GM21529 (cell line): ENCODE data around the gene B3GNT5.

ENCODE experiments used
- ATAC-seq: cut with Tn5 transposase; IDR thresholded peaks from one replicate; pipeline ENCODE4 v1.9.1; 2021; ENCODE audit not compliant: unreplicated experiment

B3GNT5 gene, protein sequence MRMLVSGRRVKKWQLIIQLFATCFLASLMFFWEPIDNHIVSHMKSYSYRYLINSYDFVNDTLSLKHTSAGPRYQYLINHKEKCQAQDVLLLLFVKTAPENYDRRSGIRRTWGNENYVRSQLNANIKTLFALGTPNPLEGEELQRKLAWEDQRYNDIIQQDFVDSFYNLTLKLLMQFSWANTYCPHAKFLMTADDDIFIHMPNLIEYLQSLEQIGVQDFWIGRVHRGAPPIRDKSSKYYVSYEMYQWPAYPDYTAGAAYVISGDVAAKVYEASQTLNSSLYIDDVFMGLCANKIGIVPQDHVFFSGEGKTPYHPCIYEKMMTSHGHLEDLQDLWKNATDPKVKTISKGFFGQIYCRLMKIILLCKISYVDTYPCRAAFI

DNA sequence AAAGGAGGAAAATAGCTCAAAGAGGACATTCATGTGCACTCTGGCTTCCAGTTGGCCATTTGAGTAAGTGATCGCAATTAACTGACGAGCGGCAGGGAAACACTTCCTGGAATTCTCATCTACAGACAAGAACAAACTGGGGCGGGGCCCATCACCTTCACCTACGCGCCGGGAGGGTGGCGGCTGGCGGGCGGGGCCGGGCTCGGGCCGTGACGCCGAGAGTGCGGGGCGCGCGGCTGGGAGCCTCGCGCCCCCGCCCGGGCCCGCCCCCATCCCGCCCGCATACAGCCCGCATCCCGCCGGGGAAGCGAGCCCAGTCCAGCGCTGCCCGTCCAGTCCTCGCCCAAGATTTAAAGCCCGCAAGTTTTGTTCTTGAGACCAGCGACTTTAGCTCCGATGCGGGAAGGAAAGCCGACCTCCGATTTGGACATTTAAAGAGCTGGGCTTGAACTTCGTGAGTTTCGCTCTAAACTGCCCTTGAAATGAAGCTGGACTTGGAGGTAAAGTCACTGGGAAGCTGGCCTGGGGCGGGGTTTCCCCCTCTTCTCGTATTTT, at the start of gene B3GNT5:
B3GNT5 (plus strand) TSS at position 281 of the 555 bp plus-strand sequence. CDS start 16,546 bp downstream, outside the sequence.
- ATAC-seq = no peak

DNA sequence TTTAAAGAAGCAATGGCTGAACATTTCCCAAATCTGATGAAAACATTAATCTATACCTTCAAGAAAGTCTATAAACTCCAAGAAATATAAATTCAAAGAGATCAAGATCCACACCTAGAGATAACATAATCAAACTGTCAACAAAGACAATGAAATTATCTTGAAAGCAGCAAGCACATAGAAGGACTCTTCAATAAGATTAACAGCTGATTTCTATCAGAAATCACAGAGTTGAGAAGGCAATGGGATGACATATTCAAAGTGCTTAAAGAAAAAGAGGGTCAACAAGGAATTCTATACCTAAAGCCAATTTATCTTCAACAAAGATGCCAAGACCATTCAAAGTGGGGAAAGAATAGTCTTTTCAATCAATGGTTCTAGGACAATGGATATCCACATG, 49.4 kb upstream of the B3GNT5 start:
- no peak for ATAC-seq

DNA sequence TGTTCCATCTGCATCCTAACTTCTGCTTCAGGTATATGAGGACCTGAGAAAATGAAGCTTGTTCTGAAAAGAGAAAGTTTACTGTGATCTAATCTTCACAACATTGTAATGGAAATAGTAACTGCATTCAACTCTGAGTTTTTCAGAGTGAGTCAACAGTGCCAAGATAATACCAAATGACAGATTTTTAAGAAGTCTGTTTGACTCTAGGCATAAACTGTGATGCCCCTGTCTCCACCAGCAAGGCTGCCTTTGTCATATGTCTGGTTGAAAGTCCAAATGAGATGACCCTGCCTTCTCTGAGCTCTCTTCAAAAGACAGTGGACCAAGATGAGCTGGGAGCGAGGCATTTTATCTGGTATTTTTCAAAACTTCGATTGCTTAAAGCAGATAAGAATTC, 44.8 kb upstream of the B3GNT5 start:
- no peak for ATAC-seq

DNA sequence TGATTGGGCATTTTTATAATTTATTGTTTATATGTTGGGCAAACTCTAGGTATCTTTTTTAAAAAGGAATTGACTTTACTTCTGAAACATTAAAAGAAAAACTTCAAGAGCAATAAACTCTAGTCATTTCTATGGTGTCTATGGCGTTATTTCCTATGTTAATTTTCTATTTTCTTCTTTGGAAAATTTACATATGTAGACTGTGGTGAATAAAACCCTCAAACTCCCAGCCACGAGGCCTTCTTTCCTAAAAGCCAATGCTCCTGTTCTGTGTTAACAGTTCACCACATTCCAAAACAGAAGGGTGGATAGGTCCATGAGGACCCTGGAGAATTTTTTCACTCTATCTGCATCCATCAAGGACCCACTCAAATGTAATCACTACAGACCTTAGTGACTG, 44.3 kb upstream of the B3GNT5 start:
- no peak for ATAC-seq

DNA sequence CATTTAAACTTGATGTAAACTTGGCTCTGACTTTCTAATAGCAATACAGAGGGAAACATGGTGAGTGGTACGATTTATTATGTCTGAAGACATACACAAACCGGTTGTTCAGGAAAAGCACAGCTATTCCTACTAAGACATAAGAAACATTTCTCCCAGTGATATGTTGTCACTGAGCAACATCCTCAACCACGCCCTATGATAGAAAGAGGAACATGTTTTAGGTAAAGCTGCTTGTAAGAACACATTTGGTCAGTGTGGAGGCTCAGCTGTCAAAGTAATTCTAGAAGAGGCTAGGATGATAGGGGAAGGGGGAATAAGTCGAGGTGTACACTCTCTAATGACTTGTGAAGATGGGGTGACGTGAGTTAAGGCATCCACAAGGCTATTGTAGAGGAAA, 42.7 kb upstream of the B3GNT5 start:
- no peak for ATAC-seq

DNA sequence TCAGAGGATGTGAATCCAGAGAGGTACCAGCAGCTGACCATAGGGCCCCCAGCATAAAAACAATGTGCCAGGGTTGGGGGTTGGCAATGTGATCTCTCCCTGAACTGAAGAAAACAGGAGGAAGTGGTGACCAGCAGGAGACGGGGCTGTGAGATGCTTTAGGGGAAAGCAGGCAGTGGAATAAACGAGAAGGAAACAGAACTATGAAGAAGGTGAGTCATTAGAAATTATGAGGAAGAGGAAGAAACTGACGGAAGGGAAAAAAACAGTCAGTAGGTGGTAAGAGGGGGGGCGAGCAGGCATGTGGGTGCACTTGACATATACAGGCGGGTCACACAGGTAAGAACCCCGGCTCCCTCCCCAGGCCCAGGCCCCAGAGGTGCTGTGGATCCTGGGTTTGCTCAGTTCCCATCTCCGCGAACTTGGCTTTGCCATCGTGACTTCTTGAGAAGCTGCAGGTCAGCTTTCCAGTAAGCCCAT, 42.2 kb upstream of the B3GNT5 start:
- ATAC-seq = no peak

DNA sequence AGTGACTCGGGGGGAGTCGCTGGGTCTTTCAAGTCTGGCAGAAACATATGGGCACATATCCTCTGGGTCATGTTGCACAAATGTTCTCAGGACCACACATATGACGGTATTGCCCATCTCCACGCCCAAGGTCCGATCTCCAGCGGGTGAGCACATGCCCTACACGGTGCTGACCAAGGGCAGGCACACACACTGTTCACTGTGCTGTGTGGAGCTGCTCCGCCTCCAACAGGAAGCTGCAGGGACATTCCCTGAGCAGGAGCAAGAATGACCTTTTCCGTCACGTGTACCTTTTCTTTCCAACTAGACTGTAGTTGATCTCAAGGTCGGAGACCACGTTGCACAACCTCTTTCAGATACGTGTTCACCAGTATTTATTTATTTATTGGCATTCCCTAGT, 41.7 kb upstream of the B3GNT5 start:
- no peak for ATAC-seq

DNA sequence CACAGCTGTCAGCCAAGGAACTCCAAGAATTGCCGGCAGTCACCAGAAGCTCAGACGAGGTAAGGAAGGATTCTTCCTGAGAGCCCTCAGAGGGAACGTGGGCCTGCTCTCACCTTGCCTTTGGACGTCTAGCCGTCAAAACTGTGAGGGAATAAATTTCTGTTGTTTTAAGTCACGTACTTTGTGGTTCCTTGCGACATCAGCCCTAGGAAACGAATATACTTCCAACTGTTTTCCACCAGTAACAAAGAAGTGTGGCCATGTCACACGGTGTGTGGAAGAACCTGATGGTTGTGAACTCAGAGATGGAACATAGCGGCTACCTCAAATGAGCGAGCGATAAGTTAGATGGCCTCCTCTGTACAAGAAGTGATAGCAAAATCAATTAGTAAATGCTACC, 41.0 kb upstream of the B3GNT5 start:
- no peak for ATAC-seq

DNA sequence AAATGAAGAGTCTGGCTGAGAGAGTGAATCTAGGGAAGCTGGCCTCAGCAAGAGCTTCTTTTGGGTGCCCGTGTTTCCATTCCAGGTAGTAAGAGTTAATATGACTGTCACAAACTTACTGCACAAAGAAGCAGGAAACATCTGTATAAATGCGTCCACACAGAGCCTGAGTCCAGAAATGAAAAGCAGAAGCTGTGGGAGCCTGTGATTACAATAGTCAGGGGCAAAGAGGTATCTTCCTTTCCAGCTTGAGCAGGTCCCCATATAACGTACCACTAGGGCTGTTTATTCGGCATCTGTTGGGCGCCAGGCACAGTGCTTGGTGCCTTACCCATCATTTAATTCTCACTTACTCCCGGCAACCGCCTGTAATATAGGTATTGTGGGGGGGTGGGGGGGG, 40.5 kb upstream of the B3GNT5 start:
- ATAC-seq = no peak

DNA sequence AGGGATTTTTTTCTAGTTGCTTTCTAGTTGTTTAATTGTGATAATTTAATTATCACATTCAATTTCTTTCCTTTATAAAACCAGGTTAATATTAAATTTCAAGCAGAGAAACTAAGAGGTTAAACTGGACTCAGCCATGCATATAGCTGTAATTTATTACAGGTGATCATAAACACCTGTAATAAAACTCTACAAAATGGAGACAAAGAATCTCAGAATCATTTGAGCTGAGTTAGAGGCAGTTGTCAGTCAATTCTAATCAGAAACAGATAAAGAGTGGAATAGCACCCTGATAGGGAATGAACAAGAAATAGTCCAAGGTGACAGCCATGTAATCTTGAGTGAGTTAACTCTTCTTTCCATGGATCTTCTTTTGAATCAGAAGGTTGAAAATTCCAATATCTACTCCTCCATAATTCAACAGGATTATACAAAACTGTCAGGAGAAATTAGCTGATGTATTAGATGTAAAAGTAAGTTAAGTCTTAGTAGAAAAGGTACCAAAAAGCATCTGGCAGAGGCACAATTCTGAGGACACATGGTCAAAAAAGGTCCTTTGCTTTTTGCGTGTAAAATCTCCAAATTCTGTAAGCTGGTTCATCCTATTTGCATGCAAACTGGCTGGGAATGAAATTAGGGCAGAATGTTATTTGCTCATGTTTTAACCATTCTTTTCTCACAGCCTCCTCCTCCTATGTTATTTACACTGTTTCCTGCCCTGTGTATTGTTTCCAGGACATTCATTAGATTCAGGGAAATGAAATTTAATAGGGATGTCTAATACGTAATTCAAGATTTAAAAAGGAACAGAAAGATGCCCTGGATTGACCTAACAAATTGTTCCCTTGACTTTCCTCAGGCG, 39.4 kb upstream of the B3GNT5 start:
- no peak for ATAC-seq

DNA sequence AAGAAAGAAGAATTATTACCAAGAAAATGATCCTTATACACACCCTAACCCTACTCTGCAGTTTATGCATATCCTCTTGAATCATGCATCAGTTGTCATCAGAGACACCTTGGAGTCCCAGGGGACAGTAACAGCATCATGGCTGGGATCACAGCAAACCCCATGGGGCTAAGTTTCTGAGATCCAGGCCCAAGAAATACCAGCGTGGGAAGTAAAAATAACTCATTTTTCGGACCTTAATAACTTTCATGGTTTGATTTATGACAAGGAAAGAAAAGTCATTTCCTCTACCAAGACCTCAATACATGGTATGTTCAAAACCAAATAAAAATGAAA, 38.8 kb upstream of the B3GNT5 start:
- no peak for ATAC-seq

DNA sequence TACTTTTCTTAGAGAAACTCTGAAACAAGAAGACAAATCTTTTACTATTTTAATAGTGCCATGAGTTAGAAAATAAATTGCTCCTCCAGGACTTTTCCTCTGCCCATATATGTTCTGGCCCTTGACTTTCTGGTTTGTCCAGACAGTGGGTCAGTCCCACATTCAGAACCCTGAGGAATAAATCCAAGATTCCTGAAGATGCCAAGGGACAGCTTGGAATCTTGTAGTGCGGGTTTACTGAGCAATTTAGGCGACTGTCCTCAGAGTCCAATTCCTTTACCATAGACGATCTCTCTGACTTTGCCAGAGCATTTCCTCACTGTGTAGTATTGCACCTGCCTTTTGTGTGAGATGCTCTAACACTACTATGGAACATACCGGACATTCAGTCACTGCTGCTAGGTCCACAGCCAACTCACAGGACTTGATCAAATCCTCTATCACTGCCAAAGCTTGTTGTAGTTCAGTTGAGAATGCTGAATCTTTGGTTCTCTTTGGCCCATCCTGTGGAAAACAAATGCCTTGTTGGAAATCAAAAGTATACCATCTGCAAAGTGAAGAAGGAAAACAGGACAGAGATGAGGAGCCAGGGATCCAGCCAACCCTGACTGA, 37.4 kb upstream of the B3GNT5 start:
- no peak for ATAC-seq

DNA sequence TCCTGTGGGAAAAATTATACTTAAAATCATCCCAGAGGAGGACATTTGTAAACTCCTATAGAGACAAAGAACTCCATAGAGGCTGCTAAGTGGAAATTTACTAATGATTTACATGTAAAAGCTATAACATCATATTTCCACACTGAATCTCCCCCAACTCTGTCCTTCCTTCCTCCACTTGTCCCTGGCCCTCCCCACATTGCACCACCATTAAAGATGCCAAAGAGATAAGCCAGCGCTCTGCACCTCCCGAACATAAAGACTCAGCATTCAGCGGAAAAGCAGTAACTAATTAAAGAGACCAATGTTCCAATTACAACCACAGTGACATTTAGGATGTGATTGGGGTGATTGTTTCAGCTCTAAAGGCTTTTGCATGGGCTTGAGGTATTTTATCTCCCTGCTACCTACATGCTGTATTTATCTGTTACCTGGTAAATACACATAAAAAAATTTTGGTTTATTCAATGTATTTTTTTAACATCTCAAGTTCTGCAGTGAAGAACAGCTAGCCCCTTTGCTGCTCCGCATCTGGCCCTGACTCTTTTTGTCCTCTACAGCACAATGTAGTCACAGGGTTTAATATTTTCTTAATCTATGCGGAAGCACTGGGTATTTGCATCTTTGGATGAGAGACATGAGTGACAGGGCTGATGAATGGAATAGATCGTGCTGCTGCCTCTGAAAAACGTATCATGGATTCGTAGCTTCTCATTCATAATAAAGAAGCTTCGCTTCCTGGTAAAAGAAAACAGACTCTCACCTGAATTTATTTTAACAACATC, 35.3 kb upstream of the B3GNT5 start:
- no peak for ATAC-seq

DNA sequence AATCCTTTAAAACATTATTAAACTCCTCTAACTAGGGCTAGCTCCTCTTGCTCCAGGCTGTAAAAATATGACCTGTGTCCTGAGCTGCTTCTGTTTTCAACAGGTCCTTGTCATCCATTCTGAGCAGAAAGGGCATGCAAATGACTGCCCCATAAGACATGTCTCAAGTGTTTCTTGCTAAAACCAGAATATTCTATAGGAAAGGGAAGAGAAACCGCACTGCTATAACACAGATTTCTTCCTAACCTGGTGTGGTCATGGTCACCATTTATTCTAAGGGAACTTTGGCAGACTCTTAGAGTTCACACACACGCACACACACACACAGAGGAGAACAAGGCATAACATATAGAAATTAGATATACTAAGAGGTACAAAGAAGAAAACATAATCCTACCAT, 34.2 kb upstream of the B3GNT5 start:
- no peak for ATAC-seq

DNA sequence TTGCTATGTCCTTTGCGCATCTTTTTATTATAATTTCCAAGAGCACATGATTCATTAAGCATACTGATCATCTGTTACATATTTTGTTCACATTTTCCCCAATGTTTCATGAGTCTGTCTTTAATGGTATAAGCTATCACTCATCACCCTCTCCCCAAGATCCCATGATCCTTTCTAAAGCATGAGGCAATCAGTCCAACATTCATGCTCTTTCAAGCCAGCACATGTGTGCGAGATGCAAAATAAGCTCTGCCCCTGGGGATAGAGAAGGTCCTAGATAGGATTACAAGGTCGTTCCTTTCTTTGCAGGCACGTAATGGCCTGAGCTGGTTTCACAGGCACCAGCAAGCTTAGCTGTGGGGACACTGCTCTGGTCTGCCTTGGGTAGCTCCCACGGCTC, 32.2 kb upstream of the B3GNT5 start:
- ATAC-seq = no peak

DNA sequence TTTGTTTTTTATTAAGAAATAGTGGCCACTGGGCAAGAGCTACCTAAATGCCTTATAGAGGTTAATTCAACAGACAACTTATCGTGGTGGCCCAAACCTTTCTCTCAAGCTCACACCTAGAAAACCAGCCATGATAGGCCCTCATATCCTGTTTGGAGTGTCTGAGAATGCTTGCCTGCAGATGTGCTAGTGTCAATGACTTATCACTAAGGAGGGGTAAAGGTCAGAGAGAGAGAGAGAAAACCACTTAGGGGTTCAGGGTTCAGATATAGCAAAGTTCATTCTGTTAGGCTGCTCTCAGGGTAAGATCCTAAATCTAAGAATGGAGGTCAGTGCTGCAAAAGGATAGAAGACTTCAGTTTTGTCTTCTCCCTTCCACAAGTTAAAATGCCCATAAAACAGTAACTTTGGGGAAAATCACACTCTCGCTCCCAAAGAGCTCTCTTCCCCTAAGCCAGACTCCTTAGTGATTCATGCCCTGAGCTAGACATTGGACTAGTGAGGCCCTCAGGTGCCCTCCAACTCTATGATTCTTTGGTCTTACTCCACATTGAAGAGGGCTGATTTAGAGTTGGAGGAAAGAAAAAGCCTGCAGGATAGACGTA, 30.3 kb upstream of the B3GNT5 start:
- no peak for ATAC-seq

DNA sequence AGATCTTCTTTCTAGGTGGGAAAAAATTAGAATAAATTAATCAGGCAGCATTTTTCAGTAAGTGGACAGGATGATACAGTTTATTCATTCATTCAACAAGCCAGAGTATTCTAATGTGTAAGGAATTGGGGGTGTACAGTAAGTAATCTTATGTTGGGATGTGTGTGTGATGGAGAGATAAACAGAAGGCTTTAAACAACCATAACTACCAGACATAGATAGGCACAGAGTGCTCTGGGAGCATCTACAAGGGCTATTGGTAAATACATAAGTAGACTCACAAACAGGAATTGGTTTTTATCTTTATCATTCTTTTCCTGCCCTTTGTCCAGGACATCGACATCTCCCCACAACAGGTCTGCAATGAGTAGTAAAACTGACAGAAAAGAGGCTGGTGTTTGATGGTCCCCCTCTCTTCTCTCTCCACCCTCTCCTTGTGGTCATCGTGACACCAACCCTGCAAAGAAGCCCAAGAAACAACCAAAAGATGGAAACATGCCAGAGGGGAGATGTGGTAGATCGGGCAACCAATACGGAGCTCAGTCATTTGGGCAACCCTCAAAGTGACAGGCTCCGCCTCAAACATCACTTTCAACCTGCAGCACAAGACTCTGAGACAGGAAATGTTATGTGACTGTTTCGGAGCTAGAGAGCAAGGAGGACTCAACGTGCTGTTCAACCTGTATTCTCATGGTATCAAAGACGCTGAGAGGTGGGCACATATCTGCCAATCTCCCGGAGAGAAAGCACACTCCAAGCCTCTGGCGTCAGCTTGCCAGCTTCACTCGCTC, 28.7 kb upstream of the B3GNT5 start:
- no peak for ATAC-seq

DNA sequence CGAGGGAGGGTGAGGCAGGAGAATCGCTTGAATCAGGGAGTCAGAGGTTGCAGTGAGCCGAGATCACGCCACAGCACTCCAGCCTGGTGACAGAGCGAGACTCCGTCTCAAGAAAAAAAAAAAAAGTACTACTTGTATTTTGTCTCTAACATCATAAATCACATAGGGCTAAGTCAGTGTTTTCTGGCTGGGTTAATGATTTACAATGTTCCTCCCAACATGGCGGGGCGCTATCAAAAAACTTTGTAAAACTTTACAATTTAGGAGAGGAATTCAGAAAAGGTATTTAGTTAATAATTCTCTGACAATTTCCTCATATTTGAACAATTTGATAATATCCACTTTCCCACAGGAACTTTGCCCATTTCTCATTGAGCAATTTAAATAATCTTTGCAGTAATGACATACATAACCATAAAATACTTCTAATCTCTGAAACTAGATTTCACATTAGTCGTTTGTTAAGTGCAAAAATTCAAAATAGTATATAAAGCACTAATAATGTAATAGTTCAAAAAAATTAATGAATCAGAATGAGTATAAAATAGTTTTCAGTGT, 26.6 kb upstream of the B3GNT5 start:
- ATAC-seq = no peak

DNA sequence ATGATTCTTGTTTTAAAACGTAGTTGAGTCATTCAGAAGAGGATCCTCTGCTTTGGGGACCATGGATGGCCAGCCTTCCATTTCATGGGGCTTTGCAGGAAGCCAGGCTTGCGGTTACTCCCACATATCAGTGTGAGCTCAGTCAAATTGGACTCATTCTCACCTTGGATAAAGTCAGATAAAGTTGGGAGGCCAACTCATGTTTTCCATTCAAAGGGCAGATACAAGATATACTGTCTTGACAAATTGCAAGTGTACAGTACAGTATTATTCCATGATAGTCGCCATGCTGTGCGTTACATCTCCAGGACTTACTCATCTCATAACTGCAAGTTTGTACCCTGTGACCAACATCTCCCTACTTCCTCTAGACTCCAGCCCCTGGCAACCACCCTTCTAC, 25.5 kb upstream of the B3GNT5 start:
- no peak for ATAC-seq
